Activated CD8-positive, alpha-beta memory T cell treated with anti-CD3 and anti-CD28 coated beads, Interleukin-2, amount 50 U/mL, for 24 hours (primary cell): ENCODE data around the gene CFI.

ENCODE experiments used
- DNase-seq: peaks from one replicate; pipeline ENCODE4 v3.0.0-alpha.2; 2020; ENCODE audit errors: extremely low read depth

The CFI gene

DNA sequence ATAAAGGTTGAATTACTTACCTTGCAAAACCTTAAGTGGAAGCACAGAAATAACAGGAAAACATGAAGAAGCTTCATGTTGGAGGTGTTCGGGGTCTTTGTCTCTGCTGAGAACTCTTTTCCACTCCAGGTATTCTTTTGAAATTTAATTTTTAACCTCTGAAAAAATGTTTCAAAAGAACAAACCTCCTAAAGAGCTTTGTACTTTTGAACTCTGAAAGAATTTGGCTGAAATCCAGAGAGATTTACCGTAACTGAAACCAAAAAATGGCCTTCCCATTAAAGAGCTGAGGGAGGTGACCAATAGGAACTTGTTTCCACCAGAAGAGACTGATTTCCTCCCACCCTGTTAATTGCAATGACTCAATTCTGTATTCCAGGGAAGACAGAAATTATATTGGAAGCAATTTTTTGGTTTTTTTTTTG lies at the start of gene CFI:
CFI (minus strand) TSS at position 105 of the 425 bp plus-strand sequence; CDS start at position 77, 28 bp downstream.
- DNase-seq, result no peak

DNA sequence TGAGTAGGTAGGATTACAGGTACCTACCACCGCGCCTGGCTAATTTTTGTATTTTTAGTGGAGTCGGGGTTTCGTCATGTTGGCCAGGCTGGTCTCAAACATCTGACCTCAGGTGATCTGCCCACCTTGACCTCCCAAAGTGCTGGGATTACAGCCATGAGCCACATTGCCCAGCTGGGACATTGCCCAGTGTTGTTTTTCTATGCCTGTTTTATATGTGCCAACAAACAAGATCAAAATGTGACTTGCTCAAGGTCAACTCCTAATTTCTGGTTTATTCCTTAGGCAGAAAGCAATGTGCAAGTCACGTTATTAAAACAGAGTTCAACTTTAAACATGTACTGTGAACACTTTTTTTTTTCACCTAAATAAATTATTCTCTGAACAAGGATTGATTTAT lies 48.8 kb upstream of the CFI start:
- no peak for DNase-seq

DNA sequence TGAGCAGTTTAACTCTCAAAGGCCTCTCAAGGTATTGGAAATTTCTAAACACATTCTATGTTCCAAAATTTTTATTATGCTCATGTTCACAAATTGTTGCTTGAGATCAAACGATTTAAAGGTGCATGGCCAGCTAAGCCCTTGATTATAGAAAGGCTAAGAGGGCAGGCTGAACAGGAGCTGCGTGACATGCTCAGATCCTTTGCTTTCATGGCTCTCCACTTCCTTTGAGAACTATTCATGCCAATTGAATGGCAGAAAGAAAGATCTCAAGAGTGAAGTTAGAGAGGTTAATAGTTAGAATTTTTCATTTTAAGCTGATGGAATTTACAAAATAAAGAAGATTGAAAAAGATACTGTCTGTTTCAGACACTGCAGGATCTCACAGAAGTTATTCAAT lies 46.7 kb upstream of the CFI start:
- DNase-seq, result no peak

DNA sequence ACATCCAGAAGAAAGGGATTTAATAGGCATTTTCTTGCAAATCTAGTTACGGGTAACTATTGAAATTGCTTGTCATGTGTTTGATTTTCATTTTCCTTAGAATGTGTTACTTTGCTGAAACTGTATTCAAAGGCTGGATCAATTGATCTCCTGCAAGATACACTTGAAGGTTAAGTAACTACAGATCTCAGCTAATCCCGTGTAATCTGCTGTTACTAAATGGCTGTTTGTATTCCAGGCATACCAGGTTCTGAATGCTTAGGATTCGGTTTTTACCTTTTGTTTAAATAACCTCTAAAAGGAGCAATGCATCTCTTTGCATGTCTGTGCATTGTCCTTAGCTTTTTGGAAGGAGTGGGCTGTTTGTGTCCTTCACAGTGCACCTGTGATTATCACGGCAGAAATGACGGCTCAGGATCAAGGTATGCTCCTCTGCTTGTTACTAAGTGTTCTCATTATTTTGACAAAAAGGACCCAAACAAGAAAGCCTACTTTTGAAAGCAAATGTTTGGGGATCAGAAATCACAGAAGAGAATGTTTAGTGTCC lies 46.2 kb upstream of the CFI start, which contains the start of gene LRIT3:
LRIT3 (plus strand) TSS at position 212 of the 547 bp plus-strand sequence; CDS start at position 307, 95 bp downstream.
- DNase-seq, result no peak

DNA sequence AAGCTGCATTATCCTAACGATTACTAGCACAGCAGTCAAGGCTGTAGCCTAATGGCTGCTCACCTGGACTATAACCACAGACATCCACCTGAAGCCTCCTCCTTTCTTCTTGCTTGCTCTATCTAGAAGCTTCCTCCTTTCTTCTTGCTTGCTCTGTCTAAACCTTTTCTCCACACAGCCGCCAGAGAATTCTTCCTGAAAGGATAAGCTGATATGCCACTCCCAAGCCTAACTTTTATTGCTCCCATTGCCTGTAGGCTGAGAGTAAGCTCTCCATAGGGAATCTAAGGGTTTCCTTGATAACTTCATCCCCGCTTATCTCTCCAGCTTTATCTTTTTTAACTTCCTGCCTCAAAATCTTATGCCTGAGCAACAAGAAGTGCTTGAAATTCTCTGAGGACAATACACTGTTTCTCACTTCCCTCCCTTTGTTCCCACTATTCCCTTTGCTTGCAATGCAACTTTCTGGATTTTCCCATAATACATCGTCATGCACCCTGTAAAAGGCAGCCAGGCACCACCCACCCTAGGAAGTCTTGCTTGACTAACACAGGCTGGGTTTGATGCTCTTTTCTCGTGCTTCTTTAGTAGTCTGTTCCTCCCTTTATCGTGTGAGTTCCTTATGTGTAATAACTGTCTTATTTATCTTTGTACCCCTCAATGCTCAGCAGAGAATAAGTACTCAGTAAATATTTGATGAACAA lies 44.7 kb upstream of the CFI start:
- no peak for DNase-seq

DNA sequence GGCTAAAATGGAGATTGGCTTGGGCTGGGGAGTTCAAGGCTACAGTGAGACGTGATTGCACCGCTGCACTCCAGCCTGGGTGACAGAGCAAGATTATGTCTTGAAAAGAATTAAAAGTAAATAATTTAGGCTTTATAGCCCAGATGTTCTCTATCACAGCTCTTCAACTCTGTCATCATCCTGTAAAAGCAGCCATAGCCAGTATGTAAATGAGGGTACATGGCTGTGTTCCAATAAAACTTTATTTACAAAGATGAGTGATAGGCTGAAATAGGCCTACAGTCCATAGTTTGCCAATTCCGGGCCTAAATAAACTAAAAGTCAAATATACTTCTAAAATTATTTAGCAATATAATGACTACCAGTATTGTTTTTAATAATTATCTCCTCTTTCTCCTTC lies 35.2 kb upstream of the CFI start:
- DNase-seq, result no peak

DNA sequence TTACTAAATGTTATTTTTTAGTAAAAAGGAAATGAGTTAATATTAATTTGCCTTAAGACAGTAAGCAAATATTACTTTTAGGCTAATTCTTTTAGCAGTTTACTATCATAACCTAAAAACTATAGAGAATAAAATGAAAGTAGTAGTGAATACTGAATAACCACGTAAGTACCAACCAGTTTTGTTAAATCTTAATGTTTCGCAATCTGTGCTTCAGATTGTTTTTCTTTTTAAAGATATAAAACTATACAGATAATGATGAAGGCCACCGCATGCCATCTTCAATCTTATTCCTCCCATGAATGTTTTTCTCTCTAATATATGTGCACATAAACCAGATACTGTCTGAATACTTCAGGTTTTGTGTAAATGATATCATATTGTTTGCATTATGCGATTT lies 32.0 kb upstream of the CFI start:
- DNase-seq, result no peak

DNA sequence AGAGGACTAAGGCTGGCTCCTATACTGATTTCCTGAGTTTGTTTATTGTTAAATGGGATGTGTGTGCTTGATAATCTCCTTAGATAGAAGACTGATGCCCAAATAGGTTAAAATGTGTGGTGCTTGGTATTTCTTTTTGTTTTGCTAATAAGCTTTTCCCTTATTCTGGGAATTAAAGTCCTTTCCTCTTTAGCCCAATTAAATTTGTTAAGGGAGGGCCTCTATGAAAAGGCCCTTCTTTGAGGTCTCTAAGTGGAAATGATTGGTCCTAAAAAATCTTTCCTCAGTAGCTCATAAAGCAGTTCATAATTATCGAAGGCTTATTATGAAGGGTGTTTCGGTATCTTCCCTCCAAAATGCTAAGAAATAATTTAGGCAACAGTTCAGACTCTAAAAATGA lies 25.9 kb upstream of the CFI start, which contains the start of gene RRH:
RRH (plus strand) TSS at position 301 of the 400 bp plus-strand sequence; CDS start at position 357, 56 bp downstream.
- DNase-seq, result no peak

DNA sequence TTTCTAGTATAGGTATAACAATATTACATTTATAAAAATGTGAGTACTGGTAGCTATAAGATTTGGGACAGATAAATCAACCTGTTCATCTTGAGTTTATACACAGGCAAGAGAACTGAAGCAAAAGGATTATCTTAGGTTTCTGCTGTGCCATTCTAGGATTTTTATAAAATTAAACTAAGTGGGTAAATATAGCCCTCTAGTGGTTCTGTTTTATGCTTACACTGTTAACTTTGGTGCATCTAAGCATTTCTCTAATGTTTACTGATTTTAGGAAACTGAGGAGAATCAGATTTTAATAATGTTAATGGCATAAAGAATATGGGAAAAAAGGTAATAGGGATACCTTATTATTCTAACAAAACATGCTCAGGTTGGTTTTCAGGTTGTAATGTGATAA lies 24.9 kb upstream of the CFI start:
- DNase-seq, result no peak

DNA sequence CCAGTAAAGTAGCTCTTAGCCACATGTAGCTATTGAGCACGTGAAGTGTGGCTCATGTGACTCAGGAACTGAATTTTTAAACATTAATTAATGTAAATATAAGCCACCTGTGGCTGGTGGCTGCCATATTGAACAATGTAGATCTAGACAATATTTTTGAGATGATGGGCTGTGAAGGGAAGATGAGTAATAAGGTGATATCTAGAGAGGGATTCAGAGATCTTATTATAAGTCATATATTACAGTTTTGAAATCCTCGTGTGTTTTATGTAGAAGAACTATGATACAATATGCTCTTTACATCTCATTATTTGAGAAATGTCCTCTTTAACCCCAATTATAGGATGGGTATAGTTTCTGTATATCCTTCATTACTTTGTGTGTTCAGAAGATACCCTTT lies 19.4 kb upstream of the CFI start:
- DNase-seq, result no peak

DNA sequence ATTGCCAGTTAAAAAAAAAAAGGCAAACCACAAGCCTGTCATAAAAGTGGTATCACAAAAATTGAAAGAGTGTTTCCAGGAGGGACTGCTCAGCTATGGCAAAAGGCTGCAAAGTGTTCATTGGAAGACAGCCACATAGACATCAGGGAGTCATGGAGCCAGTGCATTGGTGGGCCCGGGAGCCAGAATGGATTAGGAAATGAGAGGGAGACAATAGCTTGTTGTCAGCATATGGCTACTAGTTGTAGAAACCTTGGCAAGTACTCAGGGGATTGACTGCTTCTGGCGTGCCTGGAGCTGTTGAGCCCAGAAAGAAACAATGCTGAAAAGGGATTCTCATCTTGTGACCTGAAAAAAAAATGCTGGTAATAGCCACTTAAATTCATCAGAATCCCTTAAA lies 18.8 kb upstream of the CFI start:
- DNase-seq, result no peak

DNA sequence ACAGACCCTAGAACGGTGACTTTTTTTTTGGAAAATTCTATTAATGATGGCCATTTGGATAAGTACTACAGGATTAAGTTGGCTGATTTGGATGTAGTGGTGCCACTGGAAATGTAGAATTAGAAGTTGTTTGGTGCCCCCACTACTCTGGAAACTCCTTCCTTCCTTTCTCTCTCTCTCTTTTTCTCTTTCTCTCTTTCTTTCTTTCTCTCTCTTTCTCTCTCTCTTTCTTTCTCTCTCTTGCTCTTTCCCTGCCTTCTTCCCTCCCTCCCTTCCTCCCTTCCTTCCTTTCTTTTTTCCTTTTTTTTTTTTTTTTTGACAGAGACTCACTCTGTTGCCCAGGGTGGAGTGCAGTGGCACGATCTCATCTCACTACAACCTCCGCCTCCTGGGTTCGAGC lies 16.5 kb upstream of the CFI start:
- DNase-seq, result no peak

DNA sequence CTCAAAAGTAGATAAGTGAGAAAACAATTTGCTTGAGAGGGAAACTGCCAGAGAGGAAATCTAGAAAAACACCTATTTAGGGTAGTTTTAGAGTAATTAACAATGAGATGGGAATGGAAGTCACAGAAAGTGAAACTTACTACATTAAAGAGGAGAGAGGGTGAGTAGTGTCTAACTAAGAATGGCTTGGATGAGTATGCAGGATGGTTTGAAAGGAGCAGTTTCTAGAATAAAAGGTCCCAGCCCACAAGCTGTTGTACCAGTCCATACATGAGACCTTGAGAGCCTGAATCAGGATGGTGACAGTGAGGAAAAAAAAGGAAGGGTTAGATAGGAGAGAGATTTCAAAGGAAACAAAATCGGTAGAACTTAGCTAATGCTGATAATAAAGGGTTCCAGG lies 15.1 kb upstream of the CFI start:
- DNase-seq, result no peak

DNA sequence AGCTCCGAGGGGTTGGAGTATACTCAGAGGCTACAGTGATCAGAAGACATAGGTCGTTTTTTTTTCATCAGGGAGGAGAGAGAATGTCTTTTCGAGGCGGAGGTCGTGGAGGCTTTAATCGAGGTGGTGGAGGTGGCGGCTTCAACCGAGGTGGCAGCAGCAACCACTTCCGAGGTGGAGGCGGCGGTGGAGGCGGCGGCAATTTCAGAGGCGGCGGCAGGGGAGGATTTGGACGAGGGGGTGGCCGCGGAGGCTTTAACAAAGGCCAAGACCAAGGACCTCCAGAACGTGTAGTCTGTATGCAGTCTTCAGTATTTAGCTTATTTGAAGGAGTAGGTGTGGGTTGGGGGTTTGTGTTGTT lies 14.3 kb upstream of the CFI start:
- peak; percentile 5 for DNase-seq

DNA sequence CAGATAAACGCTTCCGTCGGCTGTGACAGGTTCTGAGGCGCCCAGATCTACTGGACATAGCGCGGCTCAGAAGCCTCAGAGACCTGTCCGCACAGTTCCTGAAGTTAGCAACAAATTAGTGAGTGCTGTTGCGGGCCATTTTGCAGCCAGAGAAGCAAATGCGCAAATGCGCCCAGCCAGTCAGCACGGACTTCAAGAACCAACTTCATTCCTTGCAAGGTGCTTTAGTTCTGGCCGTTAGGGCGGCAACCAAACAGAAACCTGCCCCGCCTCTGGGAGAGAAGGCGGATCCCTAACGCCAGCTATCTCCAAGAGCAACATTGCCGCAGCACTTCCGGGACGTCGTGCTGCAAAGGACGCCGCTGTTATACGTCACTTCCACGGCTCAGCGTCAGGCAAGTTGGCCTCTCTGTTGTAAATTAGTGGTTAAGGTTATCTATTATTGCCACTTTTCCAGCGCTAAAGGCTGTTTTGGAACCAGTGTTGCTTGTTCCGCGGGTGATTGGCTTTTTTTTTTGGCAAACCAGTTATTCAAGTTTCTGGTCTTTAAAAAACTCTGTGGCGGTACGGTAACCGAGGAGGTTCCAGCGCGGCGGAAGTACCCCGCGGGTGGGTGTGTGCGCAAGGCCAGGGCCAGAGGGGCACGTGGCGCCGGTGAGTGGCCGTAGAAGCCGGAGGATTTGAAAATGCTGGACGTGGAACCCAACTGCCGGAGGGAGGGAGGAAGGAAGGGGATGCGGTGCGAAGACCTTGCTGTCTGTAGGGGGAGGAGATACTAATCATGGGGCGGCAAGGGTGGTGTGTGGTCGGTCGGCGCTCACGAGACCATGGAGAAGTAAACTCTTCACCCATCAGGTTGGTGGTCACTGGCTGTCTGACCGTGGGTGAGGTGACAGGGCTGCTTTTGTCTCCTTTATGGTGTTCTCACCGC lies 13.6 kb upstream of the CFI start, which contains the start of gene GAR1:
GAR1 (plus strand) TSS at position 612 of the 931 bp plus-strand sequence. CDS start 403 bp downstream, outside the sequence.
- DNase-seq, result peak; percentile 63

DNA sequence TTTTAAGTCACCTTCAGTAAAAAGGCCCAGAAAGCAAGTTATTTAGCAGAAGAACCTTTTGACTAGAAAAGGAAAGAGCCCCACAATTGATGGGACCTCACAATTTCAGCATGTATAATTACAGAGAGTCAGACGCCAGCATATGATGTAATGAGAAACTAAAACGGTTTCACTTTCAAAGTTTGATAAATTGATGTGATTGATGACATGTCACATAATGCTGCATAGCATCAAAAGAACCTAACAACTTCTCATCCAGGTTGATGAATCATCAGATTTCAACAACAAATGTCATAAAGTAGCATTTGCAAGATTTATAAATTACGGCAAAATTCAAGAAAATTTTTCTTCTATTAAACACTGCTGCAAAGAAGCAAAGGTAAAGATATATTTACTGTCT lies 9.9 kb upstream of the CFI start:
- DNase-seq, result no peak

DNA sequence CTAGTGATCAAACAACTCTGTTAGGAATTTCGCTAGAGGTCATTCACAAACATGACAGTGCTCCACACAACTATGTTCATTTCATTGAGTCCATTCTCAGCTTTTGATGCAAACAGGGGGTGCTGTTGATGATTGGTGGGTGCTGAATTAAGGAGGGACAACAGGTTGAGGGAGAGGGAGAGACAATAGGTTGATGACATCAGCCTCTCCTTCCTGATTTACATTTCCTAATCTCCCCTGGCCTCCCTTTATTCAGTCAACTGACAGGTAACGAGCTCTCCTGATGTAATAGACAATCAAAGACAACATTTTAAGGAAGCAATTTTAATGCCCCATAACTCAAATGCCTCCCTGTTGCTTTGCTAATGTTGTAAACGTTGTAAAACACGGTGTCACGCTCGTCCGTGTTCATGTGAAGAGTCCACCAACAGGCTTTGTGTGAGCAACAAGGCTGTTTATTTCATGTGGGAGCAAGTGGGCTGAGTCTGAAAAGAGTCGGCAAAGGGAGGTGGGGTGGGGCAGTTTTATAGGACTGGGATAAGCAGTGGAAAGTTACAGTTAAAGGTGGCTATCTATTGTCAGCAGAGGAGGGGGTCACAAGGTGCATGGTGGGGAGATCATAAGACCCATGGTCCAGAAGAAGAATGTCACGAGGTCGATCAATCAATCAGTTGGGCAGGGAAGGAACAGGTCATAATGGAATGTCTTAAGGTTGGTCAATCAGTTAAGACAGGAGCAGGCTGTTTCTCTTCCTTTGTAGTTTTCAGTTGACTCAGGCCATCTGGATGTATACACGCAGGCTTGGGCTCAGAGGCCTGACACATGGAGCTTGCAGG lies 9.0 kb upstream of the CFI start:
- no peak for DNase-seq

DNA sequence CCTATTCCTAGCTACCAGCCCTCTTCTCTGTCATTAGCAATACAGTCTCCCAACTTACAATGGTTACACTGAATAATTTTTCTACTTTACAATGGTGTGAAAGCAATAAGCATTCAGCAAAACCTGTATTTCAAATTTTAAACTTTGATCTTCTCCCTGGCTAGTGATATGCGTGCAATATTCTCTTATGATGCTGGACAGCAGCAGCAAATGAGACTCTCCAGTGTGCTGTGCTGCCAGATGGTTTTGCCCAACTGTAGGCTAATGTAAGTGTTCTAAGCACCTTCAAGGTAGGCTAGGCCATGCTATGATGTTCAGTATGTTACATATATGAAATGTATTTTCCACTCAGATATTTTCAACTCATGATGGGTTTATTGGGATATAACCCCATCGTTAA lies 7.9 kb upstream of the CFI start:
- DNase-seq, result no peak

DNA sequence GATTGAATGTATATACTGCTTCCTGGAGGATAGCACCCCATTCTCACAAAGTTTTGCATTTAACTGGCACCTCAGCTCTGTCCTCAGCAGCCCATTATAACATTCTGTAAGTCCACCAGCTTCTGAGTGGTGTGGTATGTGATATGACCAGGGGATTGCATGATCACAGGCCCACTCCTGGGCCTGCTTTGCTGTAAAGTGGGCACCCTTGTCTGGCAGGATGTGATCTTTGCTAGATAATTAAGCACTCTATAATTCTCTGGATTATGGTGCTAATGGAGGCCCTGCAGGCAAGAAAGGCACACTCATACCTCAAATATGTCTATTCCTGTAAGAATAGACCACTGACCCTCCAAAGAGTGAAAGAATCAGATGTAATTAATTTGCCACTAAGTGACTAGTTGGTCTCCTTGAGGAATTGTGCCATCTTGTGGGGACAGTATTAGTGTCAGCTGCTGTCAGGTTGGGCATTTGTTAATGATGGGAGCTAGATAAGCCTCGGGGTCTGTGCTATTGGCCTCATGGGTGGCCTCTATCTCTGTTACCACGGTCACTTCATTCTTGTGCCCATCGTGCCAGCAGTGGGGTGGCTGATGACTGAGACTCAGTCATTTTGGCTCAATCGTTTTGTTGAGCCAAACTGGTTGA lies 2.2 kb upstream of the CFI start:
- DNase-seq, result no peak

DNA sequence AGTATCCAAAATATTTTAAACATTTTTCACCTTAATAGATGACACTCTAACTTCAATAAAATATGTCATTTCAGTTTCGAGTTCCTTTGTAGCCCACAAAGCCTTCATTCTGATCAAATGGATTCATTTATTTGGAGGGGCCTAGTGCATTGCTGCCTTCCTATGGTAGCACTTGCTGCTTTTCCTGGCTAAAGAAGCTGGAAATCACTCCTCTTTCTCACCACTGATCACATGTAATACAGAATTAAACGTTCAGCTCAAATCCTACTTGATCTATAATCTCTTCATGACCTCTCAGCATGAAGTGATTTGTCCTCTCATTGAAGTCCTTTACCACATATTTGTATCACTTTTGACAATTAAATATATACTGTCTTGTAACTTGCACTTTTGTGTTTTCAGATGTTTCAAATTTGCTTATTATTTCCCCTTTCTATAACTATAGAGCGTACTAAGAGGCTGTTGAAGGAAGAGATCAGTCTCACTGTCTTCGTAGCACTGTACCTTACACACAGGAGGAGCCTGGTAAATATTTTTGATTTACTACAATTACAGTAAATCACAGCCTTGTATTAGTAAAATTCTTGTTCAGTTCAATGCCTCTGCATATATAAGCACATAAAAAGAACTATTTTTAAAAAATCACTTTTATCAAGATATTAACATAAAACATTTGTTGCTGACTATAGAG lies 555 bp downstream of the CFI start:
- no peak for DNase-seq
